Urinary bladder (tissue), 4 donors: ENCODE results near the gene ODC1. TPM values are rescaled to one million over a fixed set of nuclear protein-coding genes. Genes with fewer than 3 reads are reported as not detected.

Experiments
- DNase-seq: peaks from one replicate; pipeline ENCODE4 v3.0.0-alpha.2; 2015; ENCODE audit errors: extremely low spot score
- H3K27ac ChIP-seq: one replicate; pipeline ENCODE4 v1.5.1; 2013; ENCODE audit warnings: low read depth, mild to moderate bottlenecking, moderate library complexity
- H3K36me3 ChIP-seq: one replicate; pipeline ENCODE4 v1.6.1; 2013; ENCODE audit warnings: mild to moderate bottlenecking, moderate library complexity; ENCODE audit not compliant: insufficient read depth
- H3K4me1 ChIP-seq: one replicate; pipeline ENCODE4 v1.6.1; 2013; ENCODE audit warnings: mild to moderate bottlenecking, moderate library complexity; ENCODE audit not compliant: insufficient read depth
- H3K4me3 ChIP-seq: one replicate; pipeline ENCODE4 v1.5.1; 2013; ENCODE audit warnings: low read depth, low read length
- WGBS: extraction: QIAGEN DNeasy Blood & Tissue Kit; methylation state at CpG from one replicate; pipeline ENCODE4 v1.1.7; 2013; 5-methylcytosine and 5-hydroxymethylcytosine counted together
- polyA plus RNA-seq: library from polyadenylated mRNA; stranded (reverse); fragments of 200-250 nt; gene quantifications from one replicate; pipeline ENCODE4 v1.2.3, GENCODE V29; 2013
- total RNA-seq: library from RNA; depleted of rRNA; stranded (reverse); fragments of >200 nt; gene quantifications from one replicate; pipeline ENCODE4 v1.2.3, GENCODE V29; 2014
- donor health status: healthy with polysubstance abuse.
- donor health status: healthy.

Gene ODC1
- total and polyA plus RNA-seq, 2 donors: 62.6 to 68.3 TPM

DNA sequence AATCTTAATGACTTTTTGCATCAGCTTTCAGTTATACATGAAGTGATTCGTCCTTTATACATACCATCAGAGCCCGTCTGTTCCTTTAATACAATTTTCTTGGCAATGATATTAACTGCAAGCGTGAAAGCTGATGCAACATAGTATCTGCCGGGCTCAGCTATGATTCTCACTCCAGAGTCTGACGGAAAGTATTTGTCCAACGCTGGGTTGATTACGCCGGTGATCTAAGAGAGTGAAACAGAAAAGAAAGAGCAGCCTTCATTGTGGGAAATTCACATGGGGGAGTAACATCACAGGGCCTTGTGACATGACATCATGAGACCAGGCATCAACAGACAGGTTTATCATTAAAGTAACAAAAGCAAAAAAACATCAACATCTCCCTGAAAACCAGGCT is 6.2 kb downstream of the ODC1 start:
- no peak overlapping the region for H3K4me3 ChIP-seq
- no peak for DNase-seq
- peaks cover 2% of the 10 kb centered on the region for H3K36me3 ChIP-seq
- H3K4me1 ChIP-seq: no peaks in the 10 kb centered on the region
- WGBS: 89% methylated on average over 8 of the region's 8 CpGs
- no peak overlapping the region for H3K27ac ChIP-seq

- Histone ChIP-seq H3K36me3 (peaks cover 2% of the 10 kb centered on the region), H3K27ac (no peak overlapping the region), H3K4me1 (no peaks in the 10 kb centered on the region), H3K4me3 (no peak overlapping the region)
- WGBS: 83% methylated on average over 6 of the region's 6 CpGs
- no peak for DNase-seq
Measured at GRCh38 chr2:10440736-10441135, 7.4 kb downstream of the ODC1 start.

- no peak for DNase-seq
- Histone ChIP-seq H3K36me3 (peaks cover 2% of the 10 kb centered on the region), H3K27ac (no peak overlapping the region), H3K4me3 (no peak overlapping the region), H3K4me1 (no peaks in the 10 kb centered on the region)
- WGBS: 91% methylated on average over 8 of the region's 8 CpGs
Measured at GRCh38 chr2:10439971-10440370, 8.2 kb downstream of the ODC1 start.

- Histone ChIP-seq H3K4me3 (no peak overlapping the region), H3K4me1 (no peaks in the 10 kb centered on the region), H3K36me3 (peaks cover 2% of the 10 kb centered on the region), H3K27ac (no peak overlapping the region)
- no peak for DNase-seq
- 75% methylated on average over 11 of the region's 11 CpGs for WGBS
Measured at GRCh38 chr2:10439185-10439879, 8.8 kb downstream of the ODC1 start.

- Histone ChIP-seq H3K27ac (no peak overlapping the region), H3K4me1 (no peaks in the 10 kb centered on the region), H3K4me3 (no peak overlapping the region), H3K36me3 (peaks cover 2% of the 10 kb centered on the region)
- DNase-seq: no peak
- 88% methylated on average over 14 of the region's 14 CpGs for WGBS
Measured at GRCh38 chr2:10438688-10439087, 9.4 kb downstream of the ODC1 start.

- Histone ChIP-seq H3K36me3 (peaks cover 2% of the 10 kb centered on the region), H3K4me1 (no peaks in the 10 kb centered on the region), H3K4me3 (no peak overlapping the region), H3K27ac (no peak overlapping the region)
- WGBS: 87% methylated on average over 9 of the region's 9 CpGs
- DNase-seq: no peak
Measured at GRCh38 chr2:10437806-10438205, 10.3 kb downstream of the ODC1 start.

DNA sequence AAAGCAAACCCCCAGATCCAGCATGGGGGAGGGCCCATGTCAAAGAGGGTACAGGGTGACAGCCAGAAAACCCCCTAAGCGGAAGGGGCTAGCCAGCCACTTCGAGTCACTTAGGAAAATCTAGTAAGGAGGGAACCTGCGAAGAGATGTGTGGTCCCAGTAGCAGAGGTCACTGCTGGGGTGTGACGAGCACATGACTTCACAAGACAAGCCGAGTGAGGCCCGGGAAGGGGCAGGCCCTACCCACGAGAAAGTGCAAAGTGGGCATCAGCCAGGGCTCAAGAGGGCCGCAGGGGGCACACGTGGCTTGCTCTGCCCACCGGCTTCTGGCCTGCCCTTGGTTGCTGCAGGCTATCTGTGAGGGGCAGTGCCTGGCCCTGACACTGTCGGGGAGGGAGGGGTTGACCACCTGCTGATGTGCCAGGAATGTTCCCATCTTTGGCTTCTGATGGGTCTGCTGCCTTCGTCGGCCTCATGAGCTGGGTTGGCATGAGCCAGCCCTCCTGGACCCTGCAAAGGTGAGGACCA is 11.5 kb downstream of the ODC1 start:
- no peak for DNase-seq
- Histone ChIP-seq H3K27ac (no peak overlapping the region), H3K4me1 (no peaks in the 10 kb centered on the region), H3K36me3 (peaks cover 2% of the 10 kb centered on the region), H3K4me3 (no peak overlapping the region)
- 81% methylated on average over 13 of the region's 13 CpGs for WGBS

DNA sequence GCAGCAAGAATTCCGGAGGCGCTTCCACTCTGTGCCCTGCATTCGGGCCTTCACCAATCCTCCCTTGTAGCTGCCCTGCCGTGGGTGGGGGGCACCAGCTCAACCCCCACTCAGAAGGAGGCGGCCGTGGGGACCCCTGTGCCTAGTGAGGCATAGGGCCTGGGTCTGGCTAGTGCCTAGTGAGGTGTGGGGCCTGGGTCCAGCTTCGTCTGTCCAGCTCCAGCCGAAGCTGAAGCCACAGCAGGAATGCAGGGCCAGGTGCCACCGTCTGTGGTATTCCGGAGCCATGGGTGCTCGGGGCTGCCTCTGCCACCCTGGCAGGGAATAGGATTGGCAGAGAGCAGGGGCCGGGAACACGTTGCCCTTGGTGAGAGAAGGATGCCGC is 12.3 kb downstream of the ODC1 start:
- peaks cover 2% of the 10 kb centered on the region for H3K36me3 ChIP-seq
- DNase-seq: no peak
- H3K4me1 ChIP-seq: no peaks in the 10 kb centered on the region
- no peak overlapping the region for H3K4me3 ChIP-seq
- no peak overlapping the region for H3K27ac ChIP-seq
- 83% methylated on average over 14 of the region's 14 CpGs for WGBS

DNA sequence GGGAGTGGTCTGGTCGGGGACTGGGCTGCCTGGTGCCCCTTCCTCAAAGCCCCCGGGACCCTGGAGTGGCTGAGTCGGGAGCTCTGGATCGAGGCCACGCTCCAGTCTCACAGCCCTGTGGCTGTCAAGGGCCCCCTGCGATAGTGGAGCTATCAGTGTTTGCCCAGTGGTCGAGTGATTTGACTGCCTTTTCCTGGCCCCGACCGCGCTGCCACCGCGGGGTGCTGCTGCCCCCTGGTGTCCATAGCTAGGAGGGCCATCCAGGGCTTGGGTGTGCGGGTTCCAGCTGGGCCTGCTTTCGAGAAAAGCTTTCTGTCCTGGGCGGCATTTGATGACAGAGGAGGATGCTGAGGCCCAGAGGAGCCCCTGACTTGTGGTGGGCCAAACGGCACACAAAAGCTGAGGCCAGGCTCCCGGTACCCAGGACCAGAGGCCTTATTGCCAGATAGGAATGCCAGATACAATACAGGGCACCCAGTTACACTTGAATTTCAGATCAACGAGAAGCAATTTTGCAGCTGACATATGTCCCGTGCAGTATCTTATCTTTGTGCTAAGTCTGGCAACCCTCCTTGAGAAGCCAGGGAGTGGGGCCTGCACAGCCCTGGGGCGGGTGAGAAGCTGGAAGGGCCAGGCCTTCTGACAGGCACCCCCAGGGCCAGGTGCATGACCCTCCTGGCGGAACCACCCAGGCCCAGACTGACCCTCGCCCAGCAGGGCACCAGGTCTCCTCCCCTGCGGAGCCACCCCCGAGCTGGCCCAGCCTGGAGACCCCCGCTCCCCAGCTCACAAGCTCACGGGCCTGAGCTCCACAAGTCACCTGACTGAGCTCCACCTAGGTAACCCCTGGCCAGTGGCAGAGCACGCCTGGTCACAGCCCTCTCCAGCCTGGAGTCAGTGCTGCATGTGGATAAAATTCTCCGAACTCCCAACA is 13.0 kb downstream of the ODC1 start:
- Histone ChIP-seq H3K4me1 (no peaks in the 10 kb centered on the region), H3K36me3 (peaks cover 2% of the 10 kb centered on the region), H3K4me3 (no peak overlapping the region), H3K27ac (no peak overlapping the region)
- no peak for DNase-seq
- 39% methylated on average over 28 of the region's 28 CpGs for WGBS

DNA sequence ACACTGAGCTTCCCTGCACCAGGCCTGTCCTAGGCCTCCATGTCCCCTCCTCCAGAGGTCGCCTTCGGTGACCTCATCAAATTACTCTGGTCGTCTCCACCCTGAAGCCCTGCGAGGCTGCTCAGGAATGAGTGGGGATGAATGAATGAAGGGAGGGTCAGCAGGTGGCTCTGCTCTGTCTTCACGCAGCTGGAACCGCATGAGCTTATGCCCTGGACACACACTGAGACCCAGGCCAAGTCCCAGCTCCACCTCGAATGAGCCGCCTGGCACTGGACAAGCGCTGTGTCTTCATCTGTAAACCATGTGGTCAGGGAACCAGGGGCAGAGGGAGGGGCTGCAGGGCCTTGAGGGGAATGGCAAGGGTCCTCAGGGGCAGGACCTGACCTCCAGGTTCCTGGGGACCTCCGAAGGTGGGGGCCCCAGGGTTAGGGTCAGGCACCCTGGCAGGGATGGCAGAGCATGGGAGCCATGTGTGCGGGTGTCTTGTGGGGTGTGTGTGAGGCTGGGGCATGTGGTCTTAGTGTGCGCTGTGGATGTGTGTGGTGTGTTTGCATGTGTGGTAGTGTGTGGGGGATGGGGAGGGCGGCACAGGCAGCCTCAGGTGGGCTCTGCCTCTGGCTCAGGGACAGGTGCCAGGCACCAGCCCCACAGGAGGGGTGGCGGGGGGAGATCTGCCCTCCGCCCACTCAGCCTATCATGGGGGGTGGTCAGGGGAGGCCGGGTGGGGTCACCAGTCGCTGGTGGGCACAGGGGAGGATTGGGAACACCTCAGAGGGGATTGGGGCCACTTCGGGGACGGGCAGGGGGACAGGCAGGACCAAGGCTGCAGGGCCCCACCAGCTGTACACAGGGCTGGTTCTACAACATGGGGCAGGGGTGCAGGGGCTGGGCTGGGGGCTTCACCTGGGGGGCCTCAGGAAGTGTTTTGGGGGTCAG is 13.9 kb downstream of the ODC1 start:
- Histone ChIP-seq H3K27ac (no peak overlapping the region), H3K36me3 (no peaks in the 10 kb centered on the region), H3K4me1 (no peaks in the 10 kb centered on the region), H3K4me3 (no peak overlapping the region)
- no peak for DNase-seq
- WGBS: 82% methylated on average over 19 of the region's 19 CpGs

- H3K4me1 ChIP-seq: no peaks in the 10 kb centered on the region
- no peak for DNase-seq
- WGBS: 96% methylated on average over 10 of the region's 10 CpGs
- H3K27ac ChIP-seq: no peak overlapping the region
- no peaks in the 10 kb centered on the region for H3K36me3 ChIP-seq
- no peak overlapping the region for H3K4me3 ChIP-seq
Measured at GRCh38 chr2:10433264-10433946, 14.7 kb downstream of the ODC1 start.

DNA sequence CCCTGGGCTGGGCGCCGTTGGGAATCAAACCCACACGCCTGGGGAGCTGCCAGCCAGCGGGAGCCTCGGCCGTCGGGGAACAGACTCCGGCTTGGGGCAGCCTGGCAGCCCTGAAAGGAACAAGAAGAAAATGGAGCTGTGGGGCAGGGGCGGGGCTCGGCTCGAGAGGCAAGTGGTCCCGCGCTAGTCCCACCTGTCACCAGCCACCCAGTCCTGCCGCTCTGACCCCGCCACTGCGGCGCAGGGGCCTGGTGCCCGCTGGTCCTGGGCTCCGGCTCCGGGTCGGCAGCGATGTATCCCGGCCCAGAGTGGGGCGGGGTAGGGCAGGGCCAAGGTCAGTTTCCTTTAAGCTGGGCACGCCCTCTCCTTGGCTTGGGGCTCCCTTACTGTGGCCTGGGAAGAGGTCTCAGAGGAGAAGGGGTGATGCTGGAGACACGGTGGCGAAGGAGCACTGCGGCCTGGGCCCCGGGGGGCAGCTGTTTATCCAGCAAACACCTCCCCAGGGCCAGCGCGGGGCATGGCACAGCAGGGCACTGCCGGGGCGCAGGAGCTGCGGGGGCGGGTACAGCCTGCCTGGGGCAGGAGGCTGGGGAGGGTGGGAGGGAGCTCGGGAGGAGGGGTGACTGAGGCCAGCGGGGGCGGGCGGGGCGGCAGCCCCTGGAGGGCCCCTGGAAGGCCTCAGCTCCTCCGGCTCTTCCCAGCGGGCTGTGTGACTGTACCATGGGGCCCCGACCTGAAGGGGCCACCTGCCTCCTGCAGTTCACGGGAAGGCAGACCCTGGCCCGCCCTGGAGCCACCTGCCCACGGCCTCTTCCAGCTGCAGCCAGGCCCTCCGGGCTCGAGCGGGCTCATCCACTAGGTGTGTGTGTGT is 15.6 kb downstream of the ODC1 start:
- 26% methylated on average over 49 of the region's 49 CpGs for WGBS
- H3K27ac ChIP-seq: no peak overlapping the region
- no peak for DNase-seq
- no peaks in the 10 kb centered on the region for H3K36me3 ChIP-seq
- no peaks in the 10 kb centered on the region for H3K4me1 ChIP-seq
- H3K4me3 ChIP-seq: no peak overlapping the region
